ENCODE measurements around the gene XIST. TPM values are rescaled to one million over a fixed set of nuclear protein-coding genes. Genes with fewer than 3 reads are reported as not detected.
"Not testable (repeated sequence)": the region's sequence is repeated elsewhere in the genome, so short reads cannot be mapped to it uniquely, and the experiment has no call there.

XIST gene
- total RNA-seq = 100 to 1,000 TPM in 5 of 7 donors, under 1 TPM in 2; 0.93 to 432 (median 388) TPM
- 100 to 1,000 TPM in 1 of 3 donors, under 1 TPM in 2; 0.05 to 448 (median 0.10) TPM for polyA plus RNA-seq
- long read RNA-seq, donor 1, full-length matches to known transcripts = 23 of 203 reads
- long read RNA-seq, donor 1, partial matches to known transcripts = 180 of 203 reads
- long read RNA-seq, donor 1, other reads (novel, unspliced or antisense) = 0 of 203 reads
- long read RNA-seq, donor 2 = 0 reads

DNA sequence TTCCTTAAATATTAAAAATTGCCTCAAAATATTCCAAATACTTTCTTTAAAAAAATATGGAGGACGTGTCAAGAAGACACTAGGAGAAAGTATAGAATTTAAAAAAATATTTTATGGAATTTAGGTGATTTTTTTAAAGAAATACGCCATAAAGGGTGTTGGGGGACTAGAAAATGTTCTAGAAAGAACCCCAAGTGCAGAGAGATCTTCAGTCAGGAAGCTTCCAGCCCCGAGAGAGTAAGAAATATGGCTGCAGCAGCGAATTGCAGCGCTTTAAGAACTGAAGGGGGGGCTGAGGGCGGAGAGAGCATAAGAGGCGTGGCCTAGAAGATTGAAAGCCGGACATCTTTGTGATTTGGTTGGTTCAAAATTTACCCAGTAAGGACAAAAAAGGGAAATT lies at the start of gene XIST:
Gene XIST (minus strand): TSS at position 248 of the 400 bp plus-strand sequence.
- WGBS, 5 donors = 45 to 92% (median 89%) methylated on average over 8 of the region's 8 CpGs
- intact Hi-C loops (cut with DNase I; ENCODE audit: low total_unique reads) = loop anchor here (10.0 kb wide), 2 partner anchors 492 to 702 kb away; no protein-coding TSS in a partner anchor
- H3K36me3 ChIP-seq = no peaks in the 10 kb centered on the region
- TF ChIP-seq, protein P1, sequence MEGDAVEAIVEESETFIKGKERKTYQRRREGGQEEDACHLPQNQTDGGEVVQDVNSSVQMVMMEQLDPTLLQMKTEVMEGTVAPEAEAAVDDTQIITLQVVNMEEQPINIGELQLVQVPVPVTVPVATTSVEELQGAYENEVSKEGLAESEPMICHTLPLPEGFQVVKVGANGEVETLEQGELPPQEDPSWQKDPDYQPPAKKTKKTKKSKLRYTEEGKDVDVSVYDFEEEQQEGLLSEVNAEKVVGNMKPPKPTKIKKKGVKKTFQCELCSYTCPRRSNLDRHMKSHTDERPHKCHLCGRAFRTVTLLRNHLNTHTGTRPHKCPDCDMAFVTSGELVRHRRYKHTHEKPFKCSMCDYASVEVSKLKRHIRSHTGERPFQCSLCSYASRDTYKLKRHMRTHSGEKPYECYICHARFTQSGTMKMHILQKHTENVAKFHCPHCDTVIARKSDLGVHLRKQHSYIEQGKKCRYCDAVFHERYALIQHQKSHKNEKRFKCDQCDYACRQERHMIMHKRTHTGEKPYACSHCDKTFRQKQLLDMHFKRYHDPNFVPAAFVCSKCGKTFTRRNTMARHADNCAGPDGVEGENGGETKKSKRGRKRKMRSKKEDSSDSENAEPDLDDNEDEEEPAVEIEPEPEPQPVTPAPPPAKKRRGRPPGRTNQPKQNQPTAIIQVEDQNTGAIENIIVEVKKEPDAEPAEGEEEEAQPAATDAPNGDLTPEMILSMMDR (IDR thresholded peaks at IDR 0.05 in 8 of 11, conservative IDR thresholded peaks at IDR 0.05 in 3 of 11) = no peak
- peak in 2 of 3 donors; percentile 68 to 78 for TF ChIP-seq POLR2A (IDR thresholded peaks at IDR 0.05)
- peak in 1 of 3 donors; percentile 97 for TF ChIP-seq POLR2AphosphoS5 (IDR thresholded peaks at IDR 0.05)
- peak within 1 kb of the TSS in 5 of 8 donors; percentile 44 to 77 (median 56) for H3K4me3 ChIP-seq
- H3K9me3 ChIP-seq = no peaks in the 10 kb centered on the region
- no peaks in the 10 kb centered on the region for H3K27me3 ChIP-seq (replicated peaks in 1 of 7)
- peaks cover 0 to 18% (median 0%) of the 10 kb centered on the region in 6 donors for H3K4me1 ChIP-seq
- peak; percentile 86 for DNase-seq
- peak within 1 kb of the TSS in 5 of 8 donors; percentile 62 to 89 (median 88) for H3K27ac ChIP-seq

DNA sequence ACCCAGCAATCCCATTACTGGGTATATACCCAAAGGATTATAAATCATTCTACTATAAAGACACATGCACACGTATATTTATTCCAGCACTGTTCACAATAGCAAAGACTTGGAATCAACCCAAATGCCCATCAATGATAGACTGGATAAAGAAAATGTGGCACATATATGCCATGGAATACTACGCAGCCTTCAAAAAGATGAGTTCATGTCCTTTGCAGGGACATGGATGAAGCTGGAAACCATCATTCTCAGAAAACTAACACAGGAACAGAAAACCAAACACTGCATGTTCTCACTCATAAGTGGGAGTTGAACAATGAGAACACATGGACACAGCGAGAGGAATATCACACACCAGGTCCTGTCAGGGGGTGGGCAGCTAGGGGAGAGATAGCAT lies 45.8 kb upstream of the XIST start:
- H3K4me1 ChIP-seq; H3K27ac ChIP-seq; H3K4me3 ChIP-seq; H3K27me3 ChIP-seq (replicated peaks in 1 of 7); intact Hi-C loops (cut with DNase I; ENCODE audit: low total_unique reads); DNase-seq; H3K9me3 ChIP-seq; H3K36me3 ChIP-seq: not testable (repeated sequence)
- WGBS, 5 donors = 86 to 96% (median 93%) methylated on average over 3 of the region's 3 CpGs

DNA sequence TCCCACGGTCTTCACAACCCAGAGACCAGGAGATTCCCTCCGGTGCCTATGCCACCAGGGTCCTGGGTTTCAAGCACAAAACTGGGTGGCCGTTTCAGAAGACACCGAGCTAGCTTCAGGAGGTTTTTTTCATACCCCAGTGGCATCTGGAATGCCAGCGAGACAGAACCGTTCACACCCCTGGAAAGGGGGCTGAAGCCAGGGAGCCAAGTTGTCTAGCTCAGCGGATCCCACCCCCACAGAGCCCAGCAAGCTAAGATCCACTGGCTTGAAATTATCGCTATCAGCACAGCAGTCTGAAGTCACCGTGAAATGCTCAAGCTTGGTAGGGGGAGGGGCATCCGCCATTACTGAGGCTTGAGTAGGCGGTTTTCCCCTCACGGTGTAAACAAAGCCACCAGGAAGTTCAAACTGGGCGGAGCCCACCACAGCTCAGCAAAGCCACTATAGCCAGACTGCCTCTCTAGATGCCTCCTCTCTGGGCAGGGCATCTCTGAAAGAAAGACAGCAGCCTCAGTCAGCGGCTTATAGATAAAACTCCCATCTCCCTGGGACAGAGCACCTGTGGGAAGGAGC lies 40.1 kb upstream of the XIST start:
- 51 to 92% (median 78%) methylated on average over 6 to 14 of the region's 14 CpGs for WGBS, 5 donors
- H3K4me1 ChIP-seq; intact Hi-C loops (cut with DNase I; ENCODE audit: low total_unique reads); H3K36me3 ChIP-seq; H3K27me3 ChIP-seq (replicated peaks in 1 of 7); DNase-seq; H3K27ac ChIP-seq: not testable (repeated sequence)
- Histone ChIP-seq H3K9me3 (peaks cover 0 to 12% (median 0%) of the 10 kb centered on the region in 8 donors), H3K4me3 (peak overlapping the region in 2 of 8 donors; percentile 2 to 49)

DNA sequence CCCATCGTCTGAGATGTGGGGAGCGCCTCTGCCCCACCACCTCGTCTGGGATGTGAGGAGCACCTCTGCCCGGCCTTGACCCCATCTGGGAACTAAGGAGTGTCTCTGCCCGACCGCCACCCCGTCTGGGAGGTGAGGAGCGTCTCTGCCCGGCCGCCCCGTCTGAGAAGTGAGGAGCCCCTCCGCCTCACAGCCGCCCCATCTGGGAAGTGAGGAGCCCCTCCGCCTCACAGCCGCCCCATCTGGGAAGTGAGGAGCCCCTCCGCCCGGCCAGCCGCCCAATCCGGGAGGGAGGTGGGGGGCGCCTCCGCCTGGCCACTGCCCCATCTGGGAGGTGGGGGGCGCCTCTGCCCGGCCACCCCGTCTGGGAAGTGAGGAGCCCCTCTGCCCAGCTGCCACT lies 29.7 kb upstream of the XIST start:
- intact Hi-C loops (cut with DNase I; ENCODE audit: low total_unique reads); H3K27me3 ChIP-seq (replicated peaks in 1 of 7); H3K4me3 ChIP-seq; H3K27ac ChIP-seq; DNase-seq; H3K36me3 ChIP-seq; H3K4me1 ChIP-seq: not testable (repeated sequence)
- peaks cover 0 to 43% (median 24%) of the 10 kb centered on the region in 8 donors for H3K9me3 ChIP-seq
- WGBS, 5 donors = 94 to 97% (median 95%) methylated on average over 14 to 24 of the region's 24 CpGs; no CpG with 5 or more reads in 1 of the 5 donors

DNA sequence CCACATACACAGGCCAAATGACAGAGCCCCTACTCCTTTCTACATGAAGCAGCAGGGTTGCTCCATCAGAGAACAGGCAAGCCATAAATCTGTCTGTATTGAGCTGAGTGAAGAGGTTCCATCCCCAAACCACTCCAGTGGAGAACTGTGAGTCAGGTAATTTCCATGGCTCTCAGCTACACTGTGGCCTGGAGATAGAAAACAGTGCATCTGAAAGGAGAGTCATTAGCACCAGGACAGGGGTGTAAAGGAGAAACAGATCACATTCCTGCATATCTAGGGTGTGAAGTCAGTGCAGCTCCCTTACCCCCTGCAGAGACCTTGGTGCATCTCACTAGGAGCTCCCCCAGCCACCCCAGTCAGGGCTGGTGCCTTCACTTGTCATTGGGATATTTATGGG lies 25.2 kb upstream of the XIST start:
- DNase-seq = no peak
- Histone ChIP-seq H3K27ac (no peak overlapping the region), H3K9me3 (peaks cover 0 to 32% (median 20%) of the 10 kb centered on the region in 8 donors), H3K4me3 (no peak overlapping the region), H3K4me1 (no peaks in the 10 kb centered on the region), H3K27me3 (replicated peaks in 1 of 7) (no peaks in the 10 kb centered on the region), H3K36me3 (no peaks in the 10 kb centered on the region)
- no peak for TF ChIP-seq POLR2A (IDR thresholded peaks at IDR 0.05)
- TF ChIP-seq, protein P1 (IDR thresholded peaks at IDR 0.05 in 8 of 11, conservative IDR thresholded peaks at IDR 0.05 in 3 of 11) = no peak
- no peak for TF ChIP-seq POLR2AphosphoS5 (IDR thresholded peaks at IDR 0.05)
- intact Hi-C loops (cut with DNase I; ENCODE audit: low total_unique reads) = no loop called here
